BJ (cell line): ENCODE results near the gene CACNA2D3. TPM values are rescaled to one million over a fixed set of nuclear protein-coding genes. Genes with fewer than 3 reads are reported as not detected.

Experiments
- CTCF ChIA-PET: fragments of 350-600 bp; formaldehyde crosslinking; extraction: SDS; loops from one replicate; lab custom pipeline; 2021; ENCODE audit warnings: antibody characterized with exemption, inconsistent platforms; lab: Yijun Ruan, JAX
- POLR2A ChIA-PET: fragments of 300-600 bp; sonication (Branson Sonifier 250); formaldehyde crosslinking; extraction: SDS; loops from one replicate; lab custom pipeline; 2021; ENCODE audit warnings: antibody characterized with exemption; lab: Charles Lee
- DNase-seq: peaks from one replicate; pipeline ENCODE4 v3.0.0-alpha.2; 2011; ENCODE audit warnings: low read depth
- H3K27me3 ChIP-seq: 2 replicates; pipeline ENCODE4 v1.6.0; 2011; ENCODE audit warnings: low read length; ENCODE audit not compliant: control insufficient read depth, insufficient read depth
- H3K36me3 ChIP-seq: 2 replicates; pipeline ENCODE4 v1.5.1; 2011; ENCODE audit warnings: low read length; ENCODE audit not compliant: control insufficient read depth, insufficient read depth
- H3K4me3 ChIP-seq: 2 replicates; pipeline ENCODE4 v1.5.1; 2011; ENCODE audit warnings: low read depth, mild to moderate bottlenecking, control low read depth, low read length
- polyA minus RNA-seq: library from RNA; depleted of rRNA, polyadenylated mRNA; stranded (reverse); fragments of >200 nt; gene quantifications from 2 replicates; pipeline ENCODE4 v1.2.3, GENCODE V29; 2011; rRNA and poly(A)+ RNA removed
- polyA plus RNA-seq: library from polyadenylated mRNA; depleted of rRNA; stranded (reverse); fragments of >200 nt; gene quantifications from 2 replicates; pipeline ENCODE4 v1.2.3, GENCODE V29; 2011; rRNA removed
- TF ChIP-seq, protein P1 (sequence below): IDR thresholded peaks from 2 replicates; pipeline ENCODE4 v1.5.1; 2011; ENCODE audit warnings: low read depth, mild to moderate bottlenecking, control low read depth, inconsistent platforms, low read length, moderate library complexity; ENCODE audit not compliant: insufficient read depth

Gene CACNA2D3
- 0.56 and 0.81 TPM in 2 replicates for polyA plus RNA-seq
- polyA minus RNA-seq = 0.51 and 0.57 TPM in 2 replicates

DNA sequence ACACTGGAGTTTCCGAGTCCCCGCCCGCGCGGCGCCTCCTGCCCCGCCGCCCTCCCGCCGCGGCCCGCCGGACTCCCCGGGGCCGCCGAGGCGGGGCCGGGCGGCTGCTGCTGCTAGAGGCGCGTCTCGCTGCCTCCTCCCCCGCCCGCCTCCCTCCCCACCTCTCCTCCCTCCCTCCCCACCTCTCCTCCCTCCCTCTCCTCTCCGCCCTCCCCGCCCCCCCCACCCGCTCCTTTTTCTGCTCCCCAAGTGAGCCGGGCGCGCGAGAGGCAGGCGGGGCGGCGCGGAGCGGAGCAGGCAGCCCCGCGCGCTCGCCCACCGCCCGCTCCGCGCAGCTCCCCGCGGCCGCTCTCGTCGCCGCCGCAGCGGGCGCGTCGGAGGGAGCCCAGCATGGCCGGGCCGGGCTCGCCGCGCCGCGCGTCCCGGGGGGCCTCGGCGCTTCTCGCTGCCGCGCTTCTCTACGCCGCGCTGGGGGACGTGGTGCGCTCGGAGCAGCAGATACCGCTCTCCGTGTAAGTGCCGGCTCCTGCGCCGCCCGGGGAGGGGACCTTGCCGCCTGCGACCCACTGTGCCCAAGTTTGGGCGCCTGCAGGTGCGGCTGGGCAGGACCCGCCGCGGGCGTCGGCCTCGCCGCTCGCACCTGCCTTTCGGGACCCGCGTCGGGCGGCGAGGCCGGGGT, at the start of gene CACNA2D3:
CACNA2D3 (plus strand) TSS at position 229 of the 679 bp plus-strand sequence.
- no peak for DNase-seq
- TF ChIP-seq, protein P1, sequence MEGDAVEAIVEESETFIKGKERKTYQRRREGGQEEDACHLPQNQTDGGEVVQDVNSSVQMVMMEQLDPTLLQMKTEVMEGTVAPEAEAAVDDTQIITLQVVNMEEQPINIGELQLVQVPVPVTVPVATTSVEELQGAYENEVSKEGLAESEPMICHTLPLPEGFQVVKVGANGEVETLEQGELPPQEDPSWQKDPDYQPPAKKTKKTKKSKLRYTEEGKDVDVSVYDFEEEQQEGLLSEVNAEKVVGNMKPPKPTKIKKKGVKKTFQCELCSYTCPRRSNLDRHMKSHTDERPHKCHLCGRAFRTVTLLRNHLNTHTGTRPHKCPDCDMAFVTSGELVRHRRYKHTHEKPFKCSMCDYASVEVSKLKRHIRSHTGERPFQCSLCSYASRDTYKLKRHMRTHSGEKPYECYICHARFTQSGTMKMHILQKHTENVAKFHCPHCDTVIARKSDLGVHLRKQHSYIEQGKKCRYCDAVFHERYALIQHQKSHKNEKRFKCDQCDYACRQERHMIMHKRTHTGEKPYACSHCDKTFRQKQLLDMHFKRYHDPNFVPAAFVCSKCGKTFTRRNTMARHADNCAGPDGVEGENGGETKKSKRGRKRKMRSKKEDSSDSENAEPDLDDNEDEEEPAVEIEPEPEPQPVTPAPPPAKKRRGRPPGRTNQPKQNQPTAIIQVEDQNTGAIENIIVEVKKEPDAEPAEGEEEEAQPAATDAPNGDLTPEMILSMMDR = no peak
- CTCF ChIA-PET = no interaction called here
- Histone ChIP-seq H3K4me3 (peak within 1 kb of the TSS; percentile 28), H3K27me3 (peaks cover 18% of the 10 kb centered on the region), H3K36me3 (no peaks in the 10 kb centered on the region)
- POLR2A ChIA-PET = no interaction called here

DNA sequence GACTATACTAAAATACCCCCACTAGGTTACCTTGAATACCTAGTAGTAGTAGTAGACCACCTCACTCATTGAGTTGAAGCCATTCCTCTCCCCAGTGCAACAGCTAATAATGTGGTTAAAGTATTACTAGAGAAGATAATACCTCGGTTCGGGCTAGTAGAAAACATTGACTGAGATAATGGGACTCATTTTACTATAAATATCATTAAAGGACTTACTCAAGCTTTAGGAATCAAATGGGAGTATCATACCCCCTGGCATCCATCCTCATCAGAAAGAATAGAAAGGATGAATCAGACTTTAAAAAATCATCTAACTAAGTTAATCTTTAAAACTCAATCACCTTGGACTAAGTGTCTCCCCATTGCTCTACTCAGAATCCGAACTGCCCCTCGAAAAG, 49.0 kb upstream of the CACNA2D3 start:
- ChIA-PET POLR2A (no interaction called here), CTCF (no interaction called here)
- H3K27me3 ChIP-seq = no peaks in the 10 kb centered on the region
- no peaks in the 10 kb centered on the region for H3K36me3 ChIP-seq
- no peak overlapping the region for H3K4me3 ChIP-seq
- no peak for DNase-seq
- TF ChIP-seq, protein P1 = no peak

DNA sequence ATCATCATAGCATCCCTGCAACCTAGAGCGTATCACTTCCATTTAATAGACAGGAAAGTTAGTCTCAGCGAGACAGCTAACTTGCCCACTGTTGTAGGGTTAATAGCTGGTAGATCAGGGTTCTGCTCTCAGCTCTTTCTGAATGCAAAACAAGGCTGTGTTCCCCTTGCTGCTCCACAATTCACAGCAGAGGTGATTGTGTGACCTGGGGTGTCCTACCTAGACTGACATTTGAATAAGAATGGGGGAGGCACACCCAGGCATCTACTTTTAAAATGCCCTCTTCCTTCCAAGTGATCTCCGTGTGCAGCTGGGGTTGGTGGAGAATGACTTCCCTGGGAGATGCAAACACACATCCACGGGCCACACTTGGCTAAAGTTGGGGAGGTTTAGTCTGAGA, 43.0 kb upstream of the CACNA2D3 start:
- CTCF ChIA-PET = no interaction called here
- H3K36me3 ChIP-seq = no peaks in the 10 kb centered on the region
- no peak for DNase-seq

DNA sequence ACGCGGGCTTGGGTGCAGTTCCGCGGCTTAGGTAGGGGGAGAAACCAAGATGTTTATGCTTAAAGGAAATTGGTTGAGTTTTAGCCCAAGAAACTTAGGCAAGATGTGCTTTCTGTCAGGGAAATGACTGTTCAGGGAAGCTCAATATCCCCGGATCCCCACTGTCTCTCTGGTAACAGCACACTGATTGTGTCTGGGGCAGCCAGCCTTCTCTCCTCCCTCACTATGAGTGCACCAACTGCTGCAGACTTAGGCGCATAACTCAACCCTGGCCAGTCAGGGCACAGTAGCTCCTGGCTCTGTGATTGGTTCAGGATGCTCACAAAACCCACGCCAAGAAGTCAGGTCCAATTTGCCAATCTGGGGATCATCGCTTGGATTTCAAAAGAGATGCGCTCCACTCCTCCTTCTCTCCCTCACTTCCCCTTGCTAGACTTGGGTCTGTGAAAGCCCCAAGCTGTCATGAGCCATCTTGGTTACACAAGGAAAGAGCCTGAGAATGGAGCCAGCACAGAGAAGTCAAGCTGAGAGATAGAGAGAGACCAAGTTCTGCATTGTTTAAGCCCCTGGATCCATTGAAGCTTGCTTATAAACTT, 42.5 kb upstream of the CACNA2D3 start:
- H3K27me3 ChIP-seq = no peaks in the 10 kb centered on the region
- ChIA-PET CTCF (no interaction called here), POLR2A (no interaction called here)
- TF ChIP-seq, protein P1 = no peak
- no peak for DNase-seq
- H3K4me3 ChIP-seq = no peak overlapping the region
- no peaks in the 10 kb centered on the region for H3K36me3 ChIP-seq

More for the DNA sequence above, 43.0 kb upstream of the CACNA2D3 start:
- no peak overlapping the region for H3K4me3 ChIP-seq
- TF ChIP-seq, protein P1 = no peak
- no peaks in the 10 kb centered on the region for H3K27me3 ChIP-seq
- POLR2A ChIA-PET = no interaction called here

DNA sequence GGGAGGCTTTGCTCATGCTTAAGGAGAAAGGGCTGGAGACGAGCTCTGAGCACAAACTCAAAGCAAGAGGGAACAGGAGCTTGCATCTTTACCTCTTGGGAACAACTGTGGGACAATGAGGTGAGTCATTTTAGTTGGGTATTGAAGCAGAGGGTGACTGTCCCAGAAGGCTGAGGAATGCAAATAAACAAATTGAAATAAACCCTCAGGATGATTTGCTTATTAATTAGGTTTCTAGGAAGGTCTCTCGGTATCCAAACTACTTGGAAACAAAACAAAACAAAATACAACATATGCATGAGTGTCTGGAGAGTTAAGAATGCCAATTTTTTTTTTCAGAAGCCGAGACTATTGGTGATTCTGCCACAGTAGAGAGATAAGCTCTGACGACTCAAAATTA, 38.4 kb upstream of the CACNA2D3 start:
- ChIA-PET POLR2A (no interaction called here), CTCF (no interaction called here)
- Histone ChIP-seq H3K36me3 (no peaks in the 10 kb centered on the region), H3K27me3 (no peaks in the 10 kb centered on the region), H3K4me3 (no peak overlapping the region)
- TF ChIP-seq, protein P1 = no peak
- no peak for DNase-seq
